Measurements from ENCODE around the gene XPNPEP1. TPM values are rescaled to one million over a fixed set of nuclear protein-coding genes. Genes with fewer than 3 reads are reported as not detected.

The XPNPEP1 gene
- total RNA-seq, 1 donor from 2014 or later = 51.4 TPM

DNA sequence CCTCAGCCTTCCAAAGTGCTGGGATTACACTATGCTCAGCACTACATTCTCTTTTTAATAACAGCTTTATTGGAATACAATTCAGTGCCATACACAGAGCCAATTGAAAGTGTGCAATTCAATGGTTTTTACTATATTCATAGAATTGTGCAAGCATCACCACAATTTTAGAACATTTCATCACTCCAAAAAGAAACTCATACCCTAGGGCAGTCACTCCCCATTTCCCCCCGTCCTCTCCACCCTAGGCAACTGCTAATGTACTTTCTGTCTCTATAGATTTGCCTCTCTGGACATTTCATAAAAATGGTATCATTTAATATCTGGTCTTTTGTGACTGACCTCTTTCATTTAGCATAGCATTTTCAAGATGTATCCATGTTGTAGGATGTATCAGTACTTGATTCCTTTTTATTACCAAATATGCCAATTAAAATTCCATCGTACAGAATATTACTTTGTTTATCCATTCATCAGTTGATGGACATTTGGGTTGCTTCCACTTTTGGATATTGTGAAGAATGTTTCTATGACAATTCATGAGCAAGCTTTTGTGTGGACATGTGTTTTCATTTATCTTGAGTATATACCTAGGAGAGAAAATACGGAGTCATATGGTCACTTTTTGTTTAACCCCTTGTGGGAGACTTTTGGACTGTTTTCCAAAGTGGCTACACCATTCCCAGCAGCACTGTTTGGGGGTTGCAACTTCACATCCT lies 6.3 kb upstream of the XPNPEP1 start:
- H3K36me3 Mint-ChIP-seq (ENCODE audit: unreplicated experiment) = no peaks in the 10 kb centered on the region
- no peak for TF ChIP-seq CTCF (IDR thresholded peaks at IDR 0.05; ENCODE audit: partially characterized antibody, unreplicated experiment)
- no peak for DNase-seq
- H3K27me3 Mint-ChIP-seq (ENCODE audit: unreplicated experiment) = no peaks in the 10 kb centered on the region
- peaks cover 2% of the 10 kb centered on the region for H3K9me3 Mint-ChIP-seq (ENCODE audit: unreplicated experiment)
- H3K4me1 Mint-ChIP-seq (ENCODE audit: low read depth, unreplicated experiment) = no peaks in the 10 kb centered on the region
- H3K4me3 Mint-ChIP-seq (ENCODE audit: unreplicated experiment) = no peak overlapping the region
- no peak overlapping the region for H3K27ac Mint-ChIP-seq (ENCODE audit: unreplicated experiment)

DNA sequence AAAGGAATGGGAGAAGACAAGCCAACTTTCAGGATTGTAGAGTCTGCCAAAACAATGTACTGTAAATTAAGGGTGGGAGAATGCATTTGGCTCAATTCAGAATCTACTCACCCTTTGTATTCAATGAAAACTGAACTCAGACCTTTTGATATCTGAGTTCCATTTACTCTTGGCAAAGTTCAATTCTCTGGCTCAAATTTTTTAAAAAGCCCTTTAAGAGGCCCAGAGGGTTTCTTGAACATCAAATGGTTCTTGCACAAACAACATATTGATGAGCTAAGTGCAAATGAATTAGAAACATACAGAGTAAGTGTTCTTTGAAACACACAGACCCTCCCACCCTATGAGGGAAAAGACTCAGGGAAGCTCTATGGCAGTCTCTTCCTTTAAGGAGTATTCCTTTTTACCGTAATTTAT lies 5.2 kb upstream of the XPNPEP1 start:
- Mint-ChIP-seq H3K4me3 (ENCODE audit: unreplicated experiment) (no peak overlapping the region), H3K27ac (ENCODE audit: unreplicated experiment) (no peak overlapping the region), H3K36me3 (ENCODE audit: unreplicated experiment) (no peaks in the 10 kb centered on the region), H3K9me3 (ENCODE audit: unreplicated experiment) (peaks cover 2% of the 10 kb centered on the region), H3K27me3 (ENCODE audit: unreplicated experiment) (no peaks in the 10 kb centered on the region), H3K4me1 (ENCODE audit: low read depth, unreplicated experiment) (no peaks in the 10 kb centered on the region)
- no peak for TF ChIP-seq CTCF (IDR thresholded peaks at IDR 0.05; ENCODE audit: partially characterized antibody, unreplicated experiment)
- DNase-seq = no peak

DNA sequence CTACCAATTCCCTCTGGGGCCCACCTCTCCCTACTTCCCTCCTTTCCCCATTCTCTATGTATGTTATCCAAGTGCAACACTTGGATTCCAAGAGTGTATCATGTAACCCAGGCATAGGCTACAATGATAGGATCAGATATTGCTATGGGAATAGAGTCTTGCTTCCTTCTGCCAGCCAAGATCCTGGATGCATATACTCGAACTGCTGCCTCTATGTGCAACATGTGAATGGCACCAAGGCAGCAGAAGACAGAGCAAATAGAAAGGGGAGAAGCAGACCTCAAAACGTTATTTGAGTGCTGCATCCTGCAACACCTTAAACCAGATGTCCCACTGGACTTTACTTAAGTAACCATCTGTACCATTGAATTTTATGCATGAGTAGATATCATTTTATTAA lies 3.5 kb upstream of the XPNPEP1 start:
- DNase-seq = no peak
- Mint-ChIP-seq H3K9me3 (ENCODE audit: unreplicated experiment) (peaks cover 2% of the 10 kb centered on the region), H3K4me3 (ENCODE audit: unreplicated experiment) (no peak overlapping the region), H3K36me3 (ENCODE audit: unreplicated experiment) (no peaks in the 10 kb centered on the region), H3K27me3 (ENCODE audit: unreplicated experiment) (peaks cover 3% of the 10 kb centered on the region), H3K4me1 (ENCODE audit: low read depth, unreplicated experiment) (peaks cover 3% of the 10 kb centered on the region), H3K27ac (ENCODE audit: unreplicated experiment) (no peak overlapping the region)
- TF ChIP-seq CTCF (IDR thresholded peaks at IDR 0.05; ENCODE audit: partially characterized antibody, unreplicated experiment) = no peak

- Mint-ChIP-seq H3K4me3 (ENCODE audit: unreplicated experiment) (no peak overlapping the region), H3K4me1 (ENCODE audit: low read depth, unreplicated experiment) (peaks cover 3% of the 10 kb centered on the region), H3K9me3 (ENCODE audit: unreplicated experiment) (peaks cover 2% of the 10 kb centered on the region), H3K27ac (ENCODE audit: unreplicated experiment) (no peak overlapping the region), H3K36me3 (ENCODE audit: unreplicated experiment) (no peaks in the 10 kb centered on the region), H3K27me3 (ENCODE audit: unreplicated experiment) (peaks cover 3% of the 10 kb centered on the region)
- no peak for DNase-seq
- TF ChIP-seq CTCF (IDR thresholded peaks at IDR 0.05; ENCODE audit: partially characterized antibody, unreplicated experiment) = no peak
These were observed 2.9 kb upstream of the XPNPEP1 start for GRCh38 chr10:109926061-109926745.
